Ectodermal cell (in vitro differentiated cells): ENCODE measurements around the gene ANO10.

Experiments
- H3K27ac ChIP-seq: 2 replicates; pipeline ENCODE4 v1.7.0; 2013; ENCODE audit warnings: mild to moderate bottlenecking, low read depth, low read length; ENCODE audit not compliant: insufficient read depth, poor library complexity, severe bottlenecking
- H3K27me3 ChIP-seq: 2 replicates; pipeline ENCODE4 v1.7.0; 2013; ENCODE audit warnings: mild to moderate bottlenecking, low read length; ENCODE audit not compliant: insufficient read depth, control insufficient read depth, poor library complexity, severe bottlenecking
- H3K36me3 ChIP-seq: one replicate; pipeline ENCODE4 v1.7.0; 2013; ENCODE audit warnings: low read length; ENCODE audit not compliant: control insufficient read depth, insufficient read depth
- H3K4me1 ChIP-seq: one replicate; pipeline ENCODE4 v1.7.0; 2013; ENCODE audit warnings: low read length; ENCODE audit not compliant: control insufficient read depth, insufficient read depth
- H3K4me3 ChIP-seq: 2 replicates; pipeline ENCODE4 v1.7.0; 2013; ENCODE audit warnings: low read depth, low read length, control low read depth; ENCODE audit not compliant: insufficient read depth
- H3K9me3 ChIP-seq: 2 replicates; pipeline ENCODE4 v1.7.0; 2013; ENCODE audit warnings: mild to moderate bottlenecking, low read length, moderate library complexity; ENCODE audit not compliant: control insufficient read depth
- WGBS, 2 experiments: methylation state at CpG; one replicate each; pipeline ENCODE4 v1.1.7; 2013; ENCODE audit warnings: missing lambda C conversion rate in 2 of 2; 5-methylcytosine and 5-hydroxymethylcytosine counted together

The ANO10 gene

DNA sequence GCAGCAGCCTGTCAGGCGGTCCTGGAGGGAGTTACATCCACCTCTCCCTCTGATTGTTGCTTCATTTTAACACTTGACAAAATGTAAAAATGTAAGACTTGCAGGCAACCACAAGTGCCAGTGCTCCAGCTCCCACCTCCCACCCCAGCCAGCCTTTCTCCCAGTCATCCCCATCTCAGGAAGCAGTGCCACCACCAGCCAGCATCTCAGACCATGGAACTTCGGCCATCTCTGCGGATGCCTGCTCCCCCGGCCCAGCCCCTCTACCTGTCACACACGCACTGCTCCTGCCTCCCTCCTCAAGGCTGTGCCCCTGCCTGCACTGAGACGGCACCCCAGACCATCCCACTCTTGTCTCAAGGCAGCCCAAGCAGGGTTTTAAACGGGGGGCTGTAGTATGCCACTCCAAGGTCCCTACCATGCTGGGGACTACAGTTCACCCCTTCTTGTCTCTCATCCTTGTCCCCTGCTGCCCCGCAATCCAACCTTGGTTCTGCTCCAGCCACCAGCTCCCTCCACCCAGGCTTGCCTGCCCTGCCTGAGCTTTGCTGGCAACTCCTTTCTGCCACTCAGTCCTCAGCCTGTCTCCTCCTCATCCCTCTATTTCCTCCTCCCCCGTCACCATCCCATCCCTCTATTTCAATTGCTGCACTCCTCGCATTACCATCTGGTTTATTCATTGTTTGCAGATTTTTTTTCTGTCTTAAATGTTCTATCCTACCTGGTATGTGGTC lies 249.6 kb downstream of the ANO10 start:
- Histone ChIP-seq H3K9me3 (no peaks in the 10 kb centered on the region), H3K27ac (no peak overlapping the region), H3K4me1 (peaks cover 28% of the 10 kb centered on the region), H3K36me3 (no peaks in the 10 kb centered on the region), H3K27me3 (no peaks in the 10 kb centered on the region), H3K4me3 (no peak overlapping the region)
- 87 to 88% methylated on average over 9 to 10 of the region's 10 CpGs for WGBS, 2 experiments

DNA sequence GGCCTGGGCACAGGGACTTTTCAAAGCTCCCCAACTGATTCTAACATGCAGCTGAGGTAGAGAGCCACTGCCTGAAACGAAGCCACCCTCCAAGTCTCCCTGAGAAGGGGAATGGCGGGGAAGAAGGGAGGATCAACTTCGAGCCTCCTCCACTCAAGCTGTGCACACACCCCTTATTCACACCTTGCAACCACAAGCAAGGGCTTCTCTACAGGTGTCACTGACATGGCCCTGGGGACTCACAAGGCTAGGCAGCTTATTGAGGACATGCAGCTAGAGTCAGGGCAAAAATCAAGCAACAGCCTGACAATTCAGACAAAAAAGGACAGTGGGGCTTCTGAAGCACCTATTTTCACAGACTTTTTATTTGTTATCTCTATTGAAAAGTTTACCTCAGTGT lies 250.3 kb downstream of the ANO10 start:
- H3K36me3 ChIP-seq = no peaks in the 10 kb centered on the region
- WGBS, 2 experiments = 88 to 97% methylated on average over 3 of the region's 3 CpGs
- no peaks in the 10 kb centered on the region for H3K27me3 ChIP-seq
- H3K9me3 ChIP-seq = no peaks in the 10 kb centered on the region
- no peak overlapping the region for H3K27ac ChIP-seq
- H3K4me1 ChIP-seq = peaks cover 28% of the 10 kb centered on the region
- H3K4me3 ChIP-seq = no peak overlapping the region

DNA sequence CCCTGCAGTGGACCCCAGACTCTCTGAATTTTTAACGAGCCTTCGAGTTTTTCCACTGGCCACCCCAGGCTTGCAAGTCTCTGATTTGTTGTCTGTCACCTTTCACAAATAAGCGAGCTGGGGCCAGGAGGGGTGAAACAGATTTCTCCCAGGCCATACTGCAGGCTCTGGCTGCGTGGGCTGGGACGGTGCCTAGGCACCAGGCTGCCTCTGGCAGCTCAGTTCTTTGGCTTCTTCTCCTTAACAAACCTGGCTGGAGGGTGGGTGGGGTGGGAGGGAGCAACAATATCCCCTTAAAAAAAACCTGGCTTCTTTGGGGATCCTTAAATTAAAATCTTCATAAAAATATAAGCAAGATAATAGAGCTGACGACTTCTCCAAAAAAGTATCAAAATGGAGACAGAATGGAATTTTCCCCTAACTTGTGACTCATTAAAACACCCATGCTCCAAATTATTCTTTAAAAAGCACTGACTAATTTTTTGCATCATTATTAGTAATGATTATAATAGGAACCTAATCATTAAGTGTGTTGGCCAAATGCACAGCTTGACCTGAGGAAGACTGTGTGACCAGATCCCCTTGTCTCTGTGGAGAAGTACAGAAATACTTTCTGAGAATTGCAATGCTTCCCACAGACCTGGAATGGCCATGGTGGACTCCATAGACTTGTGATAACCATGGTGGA lies 251.4 kb downstream of the ANO10 start:
- Histone ChIP-seq H3K27ac (no peak overlapping the region), H3K4me1 (peaks cover 28% of the 10 kb centered on the region), H3K36me3 (no peaks in the 10 kb centered on the region), H3K9me3 (no peaks in the 10 kb centered on the region), H3K4me3 (no peak overlapping the region), H3K27me3 (no peaks in the 10 kb centered on the region)
- 72 to 92% methylated on average over 5 to 6 of the region's 6 CpGs for WGBS, 2 experiments

DNA sequence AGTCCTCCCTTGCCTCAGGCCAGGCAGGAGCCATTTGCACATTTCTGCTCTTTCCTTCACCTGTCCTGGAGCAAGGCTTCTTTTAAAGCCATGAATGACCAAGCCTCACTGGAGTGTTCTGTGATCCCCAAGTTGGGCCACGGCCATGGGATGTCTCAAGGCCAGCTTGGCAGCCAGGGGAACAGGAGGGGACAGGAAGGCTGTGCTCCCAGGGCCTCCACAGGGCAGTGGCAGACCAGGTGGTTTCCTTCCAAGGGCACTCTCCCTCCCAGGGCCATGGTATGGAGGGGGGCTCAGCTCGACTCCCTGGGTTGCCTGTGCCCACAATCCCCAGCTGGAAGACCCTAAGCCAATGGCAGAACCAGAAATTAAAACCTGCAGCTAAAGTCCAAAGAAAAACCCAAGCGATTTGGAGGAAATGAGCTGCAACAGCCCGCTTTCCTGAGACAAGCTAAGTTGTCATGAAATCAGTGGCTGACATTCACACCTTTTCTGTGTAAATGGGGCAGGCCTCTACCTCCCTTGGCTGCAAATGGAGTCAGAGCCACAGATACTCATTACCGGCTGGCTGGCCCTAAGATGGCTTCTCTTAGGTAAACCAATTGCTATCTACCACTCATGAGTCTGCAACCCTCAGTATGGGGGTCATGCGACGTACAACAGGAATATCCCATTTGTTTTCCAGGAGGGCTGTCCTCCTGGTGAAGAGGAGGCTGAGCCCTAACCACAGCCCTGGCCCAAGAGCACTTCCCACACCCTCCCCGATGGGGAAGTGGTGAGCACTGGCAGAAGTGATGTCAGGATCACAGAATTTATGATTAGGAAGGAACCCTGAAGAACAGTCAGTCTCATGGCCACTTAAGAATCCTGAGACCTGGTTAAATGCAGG lies 252.2 kb downstream of the ANO10 start:
- Histone ChIP-seq H3K9me3 (no peaks in the 10 kb centered on the region), H3K4me3 (no peak overlapping the region), H3K4me1 (peaks cover 28% of the 10 kb centered on the region), H3K36me3 (no peaks in the 10 kb centered on the region), H3K27me3 (no peaks in the 10 kb centered on the region), H3K27ac (no peak overlapping the region)
- 93 to 94% methylated on average over 8 of the region's 8 CpGs for WGBS, 2 experiments

DNA sequence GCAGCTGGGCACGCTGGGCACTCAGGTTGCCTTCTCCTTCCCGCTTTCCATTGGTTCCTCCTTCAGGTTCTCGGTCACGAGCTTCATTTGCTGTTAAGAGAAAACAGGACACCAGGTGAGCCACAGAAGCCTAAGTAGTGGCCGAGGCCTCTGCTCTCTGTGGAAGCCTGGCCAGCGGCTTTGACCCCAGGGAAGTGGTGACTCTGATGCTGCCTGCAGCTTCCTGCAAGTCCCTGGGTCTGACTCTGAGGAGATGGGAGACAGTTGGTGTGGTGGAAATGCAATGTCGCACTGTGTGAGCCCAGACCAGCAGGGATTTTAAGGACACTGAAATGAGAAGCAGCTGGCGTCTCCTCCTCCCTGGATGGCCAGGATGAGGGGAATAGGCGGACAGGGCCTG lies 254.9 kb downstream of the ANO10 start:
- Histone ChIP-seq H3K9me3 (no peaks in the 10 kb centered on the region), H3K4me1 (peaks cover 6% of the 10 kb centered on the region), H3K27ac (no peak overlapping the region), H3K27me3 (no peaks in the 10 kb centered on the region), H3K36me3 (no peaks in the 10 kb centered on the region), H3K4me3 (no peak overlapping the region)
- WGBS, 2 experiments = 93 to 94% methylated on average over 9 of the region's 9 CpGs

DNA sequence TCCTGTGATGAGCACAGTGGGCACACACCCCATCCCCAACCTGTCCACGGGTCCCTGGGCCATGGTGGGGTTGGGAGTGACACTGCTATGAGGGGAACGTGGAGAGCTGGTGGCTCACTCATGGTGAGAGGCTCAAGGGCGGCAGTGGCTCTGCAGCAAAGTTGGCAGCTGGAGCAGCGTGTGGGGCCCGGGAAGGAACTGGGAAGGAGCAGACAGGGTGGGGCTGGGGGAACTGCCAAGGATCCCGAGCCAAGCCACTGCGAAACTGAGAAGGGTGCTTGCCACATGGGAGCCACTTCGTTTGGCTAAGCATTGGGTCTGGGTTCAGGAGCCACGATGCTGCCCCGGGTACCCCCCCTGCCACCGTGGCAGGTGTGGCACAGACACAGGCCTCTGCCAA lies 255.3 kb downstream of the ANO10 start:
- Histone ChIP-seq H3K27ac (no peak overlapping the region), H3K27me3 (no peaks in the 10 kb centered on the region), H3K9me3 (no peaks in the 10 kb centered on the region), H3K36me3 (no peaks in the 10 kb centered on the region), H3K4me1 (peaks cover 5% of the 10 kb centered on the region), H3K4me3 (no peak overlapping the region)
- WGBS, 2 experiments = 94 to 97% methylated on average over 11 of the region's 11 CpGs

DNA sequence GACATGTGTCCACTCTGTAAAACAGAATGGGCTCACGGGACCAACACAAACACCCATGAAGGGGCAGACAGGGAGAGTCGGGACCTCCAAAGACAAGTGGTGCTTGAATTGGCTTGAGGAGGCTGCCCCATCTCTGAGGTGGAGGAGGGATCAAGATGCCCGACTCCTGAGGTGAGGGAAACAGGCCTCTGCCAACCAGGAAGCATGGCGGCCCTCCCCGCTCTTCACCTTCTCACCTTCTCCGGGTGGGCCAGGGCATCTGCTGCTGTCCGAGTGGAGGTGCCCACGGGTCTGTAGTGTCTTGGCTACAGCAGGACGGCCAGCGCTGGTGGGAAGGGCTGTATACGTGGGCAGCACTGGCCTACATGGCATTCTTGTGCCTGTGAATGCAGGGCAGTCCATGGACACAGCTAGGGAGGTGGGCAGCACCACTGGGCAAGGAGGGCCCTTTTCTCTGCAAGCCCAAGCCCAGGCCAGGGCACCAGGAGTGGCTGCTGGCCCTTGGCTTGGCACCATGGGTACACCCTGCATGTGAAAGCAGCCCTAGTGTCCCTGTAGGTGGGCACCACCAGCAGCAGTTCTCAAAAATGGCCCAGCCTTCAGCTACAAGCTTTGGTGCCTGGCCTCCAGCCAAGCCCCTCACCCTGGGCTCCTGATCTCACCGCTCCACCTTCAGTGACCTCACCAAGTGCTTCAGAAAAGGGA lies 256.1 kb downstream of the ANO10 start:
- Histone ChIP-seq H3K4me3 (no peak overlapping the region), H3K9me3 (no peaks in the 10 kb centered on the region), H3K27ac (no peak overlapping the region), H3K4me1 (peaks cover 5% of the 10 kb centered on the region), H3K27me3 (no peaks in the 10 kb centered on the region), H3K36me3 (no peaks in the 10 kb centered on the region)
- 94% methylated on average over 12 of the region's 12 CpGs for WGBS, 2 experiments

DNA sequence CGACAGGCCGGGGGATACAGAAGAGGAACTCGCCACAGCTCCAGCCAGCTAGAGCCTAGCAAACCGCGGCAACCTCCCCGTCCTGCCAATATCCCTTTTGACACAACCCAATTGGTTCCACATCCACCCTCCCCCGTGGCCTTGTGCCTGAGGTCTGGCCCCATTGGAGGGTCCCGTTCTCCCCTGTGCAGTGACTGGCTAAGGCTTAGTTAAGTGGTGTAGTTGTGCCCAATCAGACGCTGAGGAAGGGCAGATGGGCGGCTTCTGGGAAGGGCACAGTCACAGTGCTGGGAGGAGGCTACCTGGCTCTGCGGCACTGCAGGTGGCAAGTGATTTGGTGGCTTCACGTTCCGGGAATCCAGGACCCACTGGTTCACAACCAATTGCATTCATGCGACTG lies 256.9 kb downstream of the ANO10 start:
- WGBS, 2 experiments = 96% methylated on average over 14 of the region's 14 CpGs
- no peak overlapping the region for H3K27ac ChIP-seq
- no peaks in the 10 kb centered on the region for H3K9me3 ChIP-seq
- H3K4me3 ChIP-seq = no peak overlapping the region
- H3K36me3 ChIP-seq = no peaks in the 10 kb centered on the region
- peaks cover 5% of the 10 kb centered on the region for H3K4me1 ChIP-seq
- H3K27me3 ChIP-seq = no peaks in the 10 kb centered on the region

DNA sequence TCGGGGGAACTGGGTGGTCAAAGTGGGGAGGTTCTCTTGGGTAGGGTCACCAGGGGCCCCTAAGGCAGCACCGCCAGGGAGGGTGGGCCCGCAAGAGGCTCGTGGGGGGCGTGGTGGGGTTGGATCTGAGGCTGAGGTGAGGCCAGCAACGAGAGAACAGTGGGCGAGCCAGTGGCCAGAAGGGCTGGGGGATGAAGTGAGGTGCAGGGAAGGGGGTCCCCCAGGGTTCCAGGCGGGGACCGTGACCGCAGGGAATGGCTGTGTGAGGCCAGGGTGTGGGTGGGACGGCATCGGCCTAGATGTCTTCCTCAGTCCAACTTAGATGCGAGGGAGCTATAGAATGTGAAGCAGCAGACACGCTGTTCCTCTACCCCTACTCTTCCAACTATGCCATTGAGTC lies 257.3 kb downstream of the ANO10 start:
- 96% methylated on average over 14 of the region's 14 CpGs for WGBS, 2 experiments
- Histone ChIP-seq H3K4me3 (no peak overlapping the region), H3K27ac (no peak overlapping the region), H3K36me3 (no peaks in the 10 kb centered on the region), H3K27me3 (no peaks in the 10 kb centered on the region), H3K9me3 (no peaks in the 10 kb centered on the region), H3K4me1 (peaks cover 5% of the 10 kb centered on the region)
